8988T (cell line): ENCODE data around the gene CDK5RAP3.
"Not testable (repeated sequence)": the region's sequence is repeated elsewhere in the genome, so short reads cannot be mapped to it uniquely, and the experiment has no call there.

ENCODE experiments used
- DNase-seq: peaks from one replicate; pipeline ENCODE4 v3.0.0; 2011

The CDK5RAP3 gene

DNA sequence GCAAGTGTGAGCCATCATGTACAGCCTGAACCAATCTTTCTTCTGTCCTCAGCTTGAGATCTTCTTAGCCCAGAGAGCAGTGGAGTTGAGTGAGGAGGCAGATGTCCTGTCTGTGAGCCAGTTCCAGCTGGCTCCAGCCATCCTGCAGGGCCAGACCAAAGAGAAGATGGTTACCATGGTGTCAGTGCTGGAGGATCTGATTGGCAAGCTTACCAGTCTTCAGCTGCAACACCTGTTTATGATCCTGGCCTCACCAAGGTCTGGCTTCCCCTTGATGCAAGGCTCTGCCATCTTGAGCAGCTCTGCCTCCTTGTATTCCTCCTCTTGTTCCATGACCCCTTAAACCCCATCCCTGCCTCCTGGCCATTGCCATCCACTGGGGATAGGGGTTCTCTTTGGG is 9.6 kb downstream of the CDK5RAP3 start:
- no peak for DNase-seq

DNA sequence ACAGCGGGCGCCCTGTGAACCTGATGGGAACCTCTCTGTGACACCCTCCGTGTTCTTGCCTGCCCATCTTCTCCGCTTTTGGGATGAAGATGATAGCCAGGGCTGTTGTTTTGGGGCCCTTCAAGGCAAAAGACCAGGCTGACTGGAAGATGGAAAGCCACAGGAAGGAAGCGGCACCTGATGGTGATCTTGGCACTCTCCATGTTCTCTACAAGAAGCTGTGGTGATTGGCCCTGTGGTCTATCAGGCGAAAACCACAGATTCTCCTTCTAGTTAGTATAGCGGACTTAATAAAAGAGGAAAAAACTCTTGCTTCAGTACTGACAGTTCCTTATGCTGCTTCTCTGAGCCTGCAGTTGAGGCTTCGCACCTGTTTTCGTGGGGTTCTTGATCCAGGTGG is 10.5 kb downstream of the CDK5RAP3 start:
- DNase-seq = no peak

DNA sequence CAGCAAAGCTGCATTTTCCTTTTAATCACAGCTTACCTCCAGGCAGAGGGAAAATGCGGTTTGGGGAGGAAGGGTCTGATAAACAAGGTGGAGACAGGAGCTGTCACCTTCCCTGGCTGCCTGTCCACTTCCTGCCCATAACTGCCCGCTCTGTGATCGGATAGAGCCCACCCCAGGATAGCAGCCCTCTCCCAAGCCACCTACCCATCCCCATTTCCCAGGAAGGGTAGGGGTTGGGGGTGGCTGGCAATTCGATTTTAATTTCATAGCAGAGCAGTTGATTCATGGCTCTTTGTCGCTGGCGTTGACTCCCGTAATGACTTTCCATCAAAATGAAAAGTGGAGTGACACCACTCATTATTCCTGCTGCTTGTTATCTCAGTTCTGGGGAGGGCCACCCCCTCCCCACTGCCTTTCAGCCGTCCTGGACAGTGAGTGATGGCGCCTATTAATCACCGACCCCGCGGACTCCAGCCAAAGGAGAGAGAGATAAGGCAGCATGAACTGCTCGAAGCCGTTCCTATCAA is 11.2 kb downstream of the CDK5RAP3 start:
- no peak for DNase-seq

DNA sequence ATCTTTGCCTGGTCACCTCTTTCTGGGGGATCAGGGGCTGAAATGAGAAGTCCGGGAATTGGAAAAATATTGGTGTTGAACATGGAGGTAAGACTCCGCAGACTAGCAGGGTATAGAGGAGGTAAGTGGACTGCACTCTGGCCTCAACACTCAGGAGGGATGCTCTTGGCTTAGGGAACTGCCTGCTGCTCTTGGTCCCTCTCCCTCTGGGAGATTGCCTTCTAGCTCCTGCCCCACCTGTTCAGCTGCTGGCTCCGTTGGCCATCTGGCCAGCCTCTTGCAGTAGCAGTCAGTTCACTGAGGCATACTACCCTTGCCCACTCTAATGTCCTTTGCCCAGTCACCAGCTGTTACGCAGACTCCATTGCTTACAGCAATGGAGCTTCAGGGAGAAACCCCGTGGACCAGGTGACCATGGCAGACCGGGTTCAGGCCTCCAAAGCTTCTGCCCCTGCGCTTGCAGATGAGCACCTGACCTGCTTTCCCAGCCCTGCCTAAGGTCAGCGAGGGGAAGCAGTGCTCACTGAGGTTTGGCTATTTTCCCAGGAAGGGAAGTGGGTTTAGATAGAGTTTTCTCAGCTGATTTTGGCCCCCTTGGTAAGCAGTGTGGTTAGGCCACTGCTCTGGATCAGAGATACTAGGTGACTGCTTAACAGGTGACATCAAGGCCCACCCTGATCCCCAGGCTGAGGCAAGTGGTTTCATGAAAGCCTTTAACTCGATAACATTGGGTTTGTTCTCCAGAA is 11.9 kb downstream of the CDK5RAP3 start:
- no peak for DNase-seq

DNA sequence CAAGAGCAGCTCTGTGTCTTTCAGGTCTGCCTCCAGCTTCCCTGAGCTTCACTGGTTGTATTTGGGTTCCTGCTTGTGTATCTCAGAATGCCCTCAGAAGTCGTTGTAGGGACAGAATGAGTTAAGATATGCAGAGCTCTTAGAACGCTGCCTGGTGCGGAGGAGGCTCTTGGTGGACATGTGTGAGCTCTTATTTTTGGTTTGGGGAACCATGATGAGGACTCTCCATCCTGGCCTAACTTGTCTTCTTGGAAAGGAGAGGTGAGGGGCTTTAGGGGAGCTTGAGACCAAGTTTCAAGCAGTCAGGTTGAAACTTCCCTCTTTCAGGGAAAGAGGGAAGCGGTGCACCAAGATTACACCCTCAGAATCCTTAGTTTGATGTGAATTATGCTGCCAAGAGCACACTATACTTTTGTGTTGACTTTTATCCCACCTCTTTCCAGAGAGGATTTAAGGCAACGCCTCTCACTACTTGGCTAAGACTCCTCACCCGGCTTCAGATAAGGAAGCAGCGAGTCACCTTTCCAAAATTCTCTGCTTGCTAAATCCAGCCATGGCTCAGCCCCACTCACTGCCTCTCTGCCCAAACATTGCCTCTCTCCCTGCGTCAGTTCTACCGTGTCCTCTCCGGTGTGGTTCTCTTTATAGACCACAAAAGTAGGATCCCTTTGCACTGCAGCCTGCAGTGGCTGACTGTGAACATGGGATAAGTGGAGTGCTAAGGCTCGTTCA is 12.7 kb downstream of the CDK5RAP3 start:
- DNase-seq = no peak

DNA sequence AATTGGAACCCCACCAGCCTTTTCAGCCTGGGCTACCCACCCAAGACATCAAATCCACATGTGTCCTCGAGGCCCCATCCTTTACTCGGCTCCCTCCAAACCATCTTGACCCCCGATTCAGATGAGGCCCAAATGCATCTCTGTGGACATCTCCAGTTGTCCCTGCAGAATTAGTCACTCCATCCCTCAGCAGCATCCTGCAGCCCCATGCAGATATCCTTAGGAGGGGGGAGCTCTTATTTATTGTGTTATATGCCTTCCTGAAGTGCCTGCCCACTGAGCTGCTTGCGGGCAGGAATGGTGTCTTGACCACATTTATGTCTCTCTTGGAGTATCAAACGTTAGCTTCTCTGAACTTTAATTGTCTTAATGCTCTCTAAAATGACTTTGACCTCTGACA is 15.6 kb downstream of the CDK5RAP3 start:
- no peak for DNase-seq

DNA sequence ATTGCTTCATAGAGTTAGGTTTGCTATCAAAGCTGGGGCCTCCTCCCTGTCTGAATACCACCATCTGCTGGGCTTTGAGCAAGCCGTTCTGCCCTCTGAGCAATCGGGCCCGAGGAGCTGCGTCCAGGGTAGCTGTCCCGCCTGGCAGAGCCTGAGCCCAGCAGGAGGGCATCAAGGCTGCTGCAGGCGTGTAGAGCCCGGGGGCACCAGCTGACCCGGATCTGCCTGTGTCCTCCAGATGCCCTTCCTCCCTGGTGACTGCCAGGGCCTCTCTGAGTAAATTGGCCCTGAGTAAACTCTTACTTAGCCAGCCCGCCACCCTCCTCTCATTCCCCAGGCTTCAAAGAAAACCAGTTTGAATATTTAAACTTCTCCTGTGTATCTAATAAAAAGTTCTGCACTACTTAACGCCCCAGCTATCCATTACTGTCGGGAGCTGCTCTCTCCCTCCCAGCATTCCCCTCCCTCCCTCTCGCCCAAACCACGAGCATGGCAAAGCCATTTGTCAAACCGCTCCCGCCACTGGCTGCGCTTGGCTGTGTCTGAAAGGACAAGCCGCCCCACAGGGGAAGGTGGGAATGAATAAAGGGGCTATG is 16.4 kb downstream of the CDK5RAP3 start:
- no peak for DNase-seq

DNA sequence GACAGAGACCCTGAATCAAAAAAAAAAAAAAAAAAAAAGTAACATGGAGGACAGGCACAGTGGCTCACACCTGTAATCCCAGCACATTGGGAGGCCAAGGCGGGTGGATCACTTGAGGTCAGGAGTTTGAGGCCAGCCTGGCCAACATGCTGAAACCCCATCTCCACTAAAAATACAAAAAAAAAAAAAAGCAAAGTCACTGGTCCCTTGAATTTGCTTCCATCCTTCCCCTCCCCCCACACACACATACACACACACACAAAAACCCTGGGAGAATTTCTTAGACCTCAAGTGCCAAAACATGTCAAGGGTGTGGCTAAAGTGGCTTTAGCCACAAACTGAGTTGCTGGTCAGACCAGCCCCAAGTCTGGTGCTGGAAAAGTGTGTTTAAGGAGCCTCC is 17.5 kb downstream of the CDK5RAP3 start:
- DNase-seq = not testable (repeated sequence)

DNA sequence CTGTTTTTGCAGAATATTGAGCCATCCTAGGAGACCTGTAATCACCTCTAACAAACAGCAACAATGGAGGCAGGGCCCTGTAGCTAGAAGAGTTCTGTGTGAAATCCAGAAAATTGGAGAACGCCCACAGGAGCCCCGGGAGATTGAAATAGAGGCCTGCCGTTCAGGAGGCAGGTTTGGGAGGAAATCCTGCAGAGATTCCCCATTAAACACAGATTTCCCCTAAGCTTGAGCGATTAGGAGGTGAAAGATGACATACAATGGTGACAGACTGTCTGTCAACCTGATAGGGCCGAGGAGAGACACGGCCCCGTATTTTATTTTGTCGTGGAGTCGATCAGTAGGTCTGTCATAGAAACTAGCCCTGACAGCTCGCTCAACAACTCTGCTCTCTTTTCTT is 18.2 kb downstream of the CDK5RAP3 start:
- DNase-seq = no peak

DNA sequence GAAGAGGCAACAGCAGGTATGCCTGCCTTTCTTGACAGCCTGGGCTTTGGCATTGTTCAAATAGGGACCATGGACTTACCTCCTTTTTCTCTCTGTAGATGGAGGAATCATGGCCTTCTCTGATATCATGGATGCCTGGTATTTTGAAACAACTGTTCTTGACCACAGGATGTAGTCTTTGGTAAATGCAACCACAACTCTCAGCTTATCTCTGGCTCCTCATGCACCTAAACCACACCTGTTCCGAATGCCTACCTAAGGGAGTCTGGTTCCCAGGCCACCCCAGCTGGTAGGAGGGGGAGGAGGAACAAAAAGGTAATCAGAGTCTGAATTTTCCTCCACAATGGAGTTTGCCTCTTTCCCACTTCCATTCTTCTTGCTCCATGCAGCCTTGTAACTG is 18.8 kb downstream of the CDK5RAP3 start:
- DNase-seq = no peak

DNA sequence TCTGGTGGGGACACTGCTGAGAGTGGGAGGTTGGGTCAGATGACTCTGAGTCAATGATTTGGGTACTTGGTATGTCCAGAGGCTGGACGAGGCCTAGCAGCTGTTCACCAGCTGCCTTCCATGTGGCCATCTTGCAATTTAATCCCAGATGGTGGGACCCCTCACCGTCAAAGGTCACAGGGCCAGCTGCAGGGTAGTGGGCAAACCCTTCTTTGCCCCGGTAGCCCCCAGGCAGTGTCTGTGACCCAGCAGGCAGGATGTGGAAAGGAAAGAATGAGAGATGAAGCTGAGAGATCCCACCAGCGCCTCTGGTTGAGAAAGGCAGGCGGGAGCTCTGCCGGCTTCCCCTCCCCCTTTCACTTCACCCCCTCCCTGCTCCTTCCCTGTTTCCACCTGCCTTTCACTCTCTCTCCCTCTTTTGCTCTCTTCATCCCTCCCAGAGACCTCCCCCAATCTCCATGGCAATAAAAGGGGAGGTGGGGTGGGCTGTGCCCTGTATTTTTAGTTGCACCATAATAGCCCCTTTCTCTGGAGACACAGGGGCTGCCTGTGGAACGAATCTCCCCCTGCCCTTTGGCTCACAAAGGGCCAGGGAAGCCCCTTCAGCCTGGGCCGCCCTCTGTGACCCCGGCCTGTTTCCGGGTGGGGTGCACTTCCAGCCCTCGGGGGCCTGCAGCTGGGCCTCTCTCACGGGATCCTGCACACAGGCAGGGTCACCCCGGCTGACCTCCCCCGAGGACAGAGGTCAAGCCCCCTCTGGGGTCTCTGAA is 20.2 kb downstream of the CDK5RAP3 start:
- DNase-seq = no peak

DNA sequence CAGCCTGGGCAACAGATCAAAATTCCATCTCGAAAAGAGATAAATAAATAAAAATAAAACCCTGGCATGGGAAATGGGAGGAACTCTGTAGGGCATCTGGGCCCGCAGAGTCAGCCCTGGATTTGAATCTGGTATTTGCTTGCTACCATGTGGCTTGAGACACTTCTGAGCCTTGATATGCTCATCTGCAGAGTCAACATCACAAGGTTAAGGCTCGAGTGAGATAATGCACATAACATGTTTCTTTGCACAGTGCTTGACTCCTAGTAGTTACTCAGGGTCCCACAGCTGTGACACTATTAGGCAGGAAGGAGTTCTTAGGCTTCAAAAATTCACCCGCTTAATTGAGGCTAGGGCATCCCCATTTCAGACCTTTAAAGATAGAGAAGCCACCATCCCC is 21.3 kb downstream of the CDK5RAP3 start:
- DNase-seq = no peak

DNA sequence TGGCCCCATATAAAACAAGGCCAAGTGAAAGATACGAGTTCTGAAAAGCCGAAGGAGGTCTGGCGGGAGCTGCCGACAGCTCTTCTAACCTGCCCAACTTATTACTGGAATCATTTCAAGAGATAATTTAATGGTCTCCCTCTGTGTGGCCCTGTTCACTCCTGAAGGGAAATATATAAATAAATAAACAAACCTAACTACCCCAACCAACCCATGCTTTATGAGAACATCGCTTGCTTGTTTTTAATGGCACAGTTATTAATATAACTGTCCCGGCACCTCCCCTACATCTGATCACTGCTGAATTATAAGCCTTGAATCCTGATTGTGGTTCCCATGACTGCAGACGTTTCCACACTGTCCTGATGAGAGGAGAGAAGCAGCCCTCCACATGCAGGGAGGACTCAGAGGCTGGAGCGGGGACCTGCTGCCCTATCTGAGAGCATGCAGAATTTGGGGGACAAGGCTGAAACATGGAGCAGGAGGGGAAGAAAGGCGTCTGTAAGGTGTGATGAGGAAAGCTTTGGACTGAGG is 22.2 kb downstream of the CDK5RAP3 start:
- DNase-seq = no peak

DNA sequence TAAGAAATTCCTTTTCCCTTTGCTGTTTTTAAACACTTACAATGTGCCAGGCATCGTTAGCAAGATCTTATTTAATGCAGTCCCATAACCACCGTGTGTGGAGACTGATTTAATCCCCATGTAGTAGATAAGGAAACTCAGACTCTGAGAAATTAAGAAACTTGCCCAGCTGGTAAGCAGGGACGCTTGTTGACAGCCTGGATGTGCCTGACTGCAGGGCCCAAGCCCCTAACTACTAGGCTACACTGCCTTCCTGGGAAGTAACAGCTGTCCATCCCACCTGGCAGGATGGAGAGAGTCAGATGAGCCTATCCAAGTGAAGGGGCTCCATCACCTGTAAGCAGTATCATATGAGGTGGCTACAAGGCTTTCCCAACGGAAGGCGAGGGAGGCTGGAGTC is 23.1 kb downstream of the CDK5RAP3 start:
- DNase-seq = no peak

DNA sequence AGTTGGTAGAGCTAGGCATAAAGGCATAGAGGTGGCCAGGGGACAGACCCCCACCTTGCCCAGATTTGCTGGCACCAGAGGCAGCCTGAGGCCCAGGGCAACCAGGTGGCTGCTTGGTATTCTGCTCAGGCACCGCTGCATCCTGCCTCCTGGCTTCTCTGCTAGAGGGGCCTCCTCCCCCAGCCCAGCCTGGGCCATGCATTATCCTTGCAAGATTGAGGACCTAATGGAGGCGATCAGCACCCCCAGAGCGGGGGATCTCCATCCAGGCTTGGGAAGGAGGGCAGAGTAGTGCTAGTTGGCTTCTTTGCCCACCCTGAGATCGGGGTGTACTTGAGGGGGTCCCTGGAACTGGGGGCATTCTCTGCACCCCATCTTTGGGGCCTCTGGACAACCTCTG is 23.8 kb downstream of the CDK5RAP3 start:
- no peak for DNase-seq

DNA sequence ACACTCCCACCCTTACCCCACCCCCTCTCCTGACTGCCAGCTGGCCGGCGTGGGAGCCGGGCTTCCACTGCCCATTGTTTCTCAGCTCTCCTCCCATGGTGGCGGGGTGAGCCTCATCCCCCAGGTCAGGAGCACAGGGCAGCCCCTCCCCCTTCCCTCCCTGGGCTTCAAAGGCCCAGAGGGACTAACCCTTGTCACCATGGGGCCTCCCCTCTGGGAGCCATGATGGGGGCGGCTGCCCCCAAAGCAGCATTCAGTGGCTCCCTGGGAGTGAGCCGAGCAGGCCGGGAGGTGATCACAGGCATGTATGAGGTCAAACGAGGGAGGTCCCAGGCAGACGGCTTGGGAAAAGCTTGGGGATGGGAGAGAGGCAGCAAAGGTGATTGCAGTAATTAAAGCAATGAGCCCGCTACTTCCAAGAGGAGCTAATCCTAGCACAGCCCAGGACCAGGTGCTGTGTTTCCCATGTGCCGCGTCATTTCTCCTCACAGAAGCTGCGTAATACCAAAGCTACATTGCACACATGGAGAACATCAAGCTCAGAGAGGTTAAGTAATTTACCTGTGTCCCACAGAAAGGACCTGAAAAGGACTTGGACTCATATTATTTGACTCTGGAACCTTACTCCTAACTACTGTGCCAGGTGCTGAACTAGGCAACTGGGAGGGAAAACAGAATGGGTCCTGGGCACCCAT is 24.5 kb downstream of the CDK5RAP3 start:
- no peak for DNase-seq

DNA sequence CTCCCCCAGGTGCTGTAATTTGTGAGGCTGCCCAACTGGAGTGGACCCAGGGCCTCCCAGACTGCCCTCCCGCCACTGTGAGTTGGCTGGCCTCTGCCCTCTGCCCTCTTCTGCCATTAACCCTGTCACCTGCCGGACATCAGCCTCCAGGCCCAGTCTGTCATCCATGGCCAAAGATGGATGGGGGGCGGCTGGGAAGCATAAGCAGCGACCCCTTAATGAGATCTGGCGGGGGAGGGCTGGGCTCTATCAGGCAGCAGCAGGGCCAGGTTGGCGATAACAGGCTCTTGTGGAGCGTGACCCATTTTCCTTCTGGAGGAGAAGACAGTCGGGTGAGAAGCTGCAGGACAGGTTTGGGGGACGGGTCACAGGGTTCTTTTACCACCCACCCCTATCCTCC is 25.3 kb downstream of the CDK5RAP3 start:
- no peak for DNase-seq

DNA sequence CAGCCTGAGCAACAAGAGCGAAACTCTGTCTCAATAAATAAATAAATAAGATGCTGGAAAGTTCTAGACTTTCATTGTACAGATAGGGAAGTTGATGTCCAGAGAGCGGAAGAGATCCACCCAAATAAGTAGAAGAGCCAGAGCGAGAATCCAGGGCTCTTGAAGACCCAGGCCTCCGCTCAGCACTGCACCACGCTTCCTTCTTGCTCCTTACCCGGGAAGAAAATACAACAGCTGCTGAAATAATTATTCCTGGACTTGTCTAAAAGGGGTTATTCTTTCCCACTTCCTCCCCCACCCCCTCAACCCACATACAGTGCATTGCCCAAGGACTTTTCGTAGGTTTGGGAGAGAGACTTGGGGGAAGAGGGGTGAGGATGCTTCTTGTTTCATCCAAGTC is 26.7 kb downstream of the CDK5RAP3 start:
- no peak for DNase-seq

DNA sequence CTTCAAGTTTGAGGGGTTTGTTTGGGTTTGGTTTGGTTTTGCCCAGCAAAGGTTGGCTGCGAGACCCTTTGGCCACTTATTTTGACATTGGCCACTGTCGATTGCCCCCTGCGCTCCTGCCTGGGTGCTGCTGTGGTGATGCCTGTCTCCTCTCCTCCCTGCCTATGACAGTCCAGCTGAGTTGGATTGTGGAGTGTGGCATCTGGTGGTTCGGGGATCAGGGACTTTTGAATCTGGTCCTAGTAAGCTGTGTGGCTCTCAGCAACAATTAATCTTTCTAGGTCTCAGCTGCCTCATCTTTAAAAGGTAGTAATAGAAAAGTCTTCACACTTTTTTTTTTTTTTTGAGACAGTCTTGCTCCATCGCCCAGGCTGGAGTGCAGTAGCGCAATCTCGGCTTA is 27.1 kb downstream of the CDK5RAP3 start:
- DNase-seq = no peak

DNA sequence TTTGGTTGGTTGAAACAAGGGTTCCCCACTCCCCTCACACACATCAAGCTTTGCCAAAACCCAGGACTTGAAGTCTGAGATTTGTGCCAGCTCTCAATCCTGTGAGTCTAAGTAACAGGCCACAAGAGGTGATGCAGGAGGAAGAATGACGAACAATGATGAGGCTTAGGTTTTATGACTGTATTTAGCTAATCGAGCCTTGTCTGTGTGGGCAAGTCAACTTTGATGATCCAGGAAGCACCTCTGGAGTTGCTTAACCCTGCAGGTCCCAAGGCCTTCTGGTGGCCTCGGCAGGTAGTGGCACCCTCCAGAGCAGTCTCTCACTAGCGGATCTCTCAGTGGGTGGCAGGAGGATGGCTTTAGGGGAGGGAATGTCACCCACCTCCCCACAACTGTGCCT is 28.7 kb downstream of the CDK5RAP3 start:
- DNase-seq = no peak

DNA sequence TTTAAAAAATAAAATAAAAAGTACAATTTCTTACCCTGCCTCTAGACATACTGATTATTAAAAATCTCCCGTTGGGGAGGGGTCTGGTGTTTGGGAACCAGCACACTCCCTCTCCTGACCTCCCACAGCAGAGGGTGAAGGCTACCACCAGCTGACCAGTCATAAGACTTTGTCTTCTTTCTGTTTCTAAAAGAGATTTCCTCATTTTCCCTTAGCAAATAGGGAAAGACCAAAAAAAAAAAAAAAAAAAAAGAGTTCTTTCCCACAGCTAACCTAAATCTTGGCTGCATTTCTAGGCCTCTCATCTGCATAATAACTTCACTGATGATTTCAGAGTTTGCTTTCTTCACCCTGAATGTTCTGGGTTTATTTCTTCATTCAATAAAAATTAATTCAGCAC is 30.3 kb downstream of the CDK5RAP3 start:
- no peak for DNase-seq

DNA sequence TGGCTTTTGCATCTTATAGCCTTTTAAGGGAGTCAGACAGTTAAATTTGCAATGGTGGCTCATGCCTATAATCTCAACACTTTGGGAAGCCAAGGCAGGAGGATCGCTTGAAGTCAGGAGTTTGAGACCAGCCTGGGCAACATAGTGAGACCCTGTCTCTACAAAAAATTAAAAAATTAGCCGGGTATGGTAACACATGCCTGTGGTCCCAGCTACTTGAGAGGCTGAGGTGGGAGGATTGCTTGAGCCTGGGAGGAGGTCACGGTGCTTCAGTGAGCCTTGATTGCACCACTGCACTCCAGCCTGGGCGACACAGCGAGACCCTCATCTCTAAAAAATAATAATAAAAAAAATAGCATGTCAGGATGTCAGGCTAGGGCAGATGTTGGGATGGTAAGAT is 30.7 kb downstream of the CDK5RAP3 start:
- not testable (repeated sequence) for DNase-seq
